Putamen (tissue), 1 donor: Measurements from ENCODE around the gene NAA38.
"Not testable (repeated sequence)": the region's sequence is repeated elsewhere in the genome, so short reads cannot be mapped to it uniquely, and the experiment has no call there.

Experiments
- DNase-seq: peaks from one replicate; pipeline ENCODE4 v3.0.0-alpha.2; 2016; ENCODE audit warnings: low spot score

The NAA38 gene

GRCh38 chr17:7824021-7824924 is 33.1 kb downstream of the NAA38 start:
- DNase-seq: no peak

GRCh38 chr17:7823581-7824001 is 33.8 kb downstream of the NAA38 start:
- DNase-seq: no peak

GRCh38 chr17:7822126-7822525 is 35.2 kb downstream of the NAA38 start:
- DNase-seq: no peak

GRCh38 chr17:7820231-7820630 is 37.1 kb downstream of the NAA38 start:
- DNase-seq: no peak

GRCh38 chr17:7818746-7819645 is 38.4 kb downstream of the NAA38 start:
- no peak for DNase-seq

GRCh38 chr17:7818026-7818425 is 39.3 kb downstream of the NAA38 start:
- no peak for DNase-seq

GRCh38 chr17:7817643-7817964 is 39.8 kb downstream of the NAA38 start:
- DNase-seq: no peak

- DNase-seq: no peak
Measured at GRCh38 chr17:7816926-7817642, 40.3 kb downstream of the NAA38 start.

- no peak for DNase-seq
Measured at GRCh38 chr17:7814969-7815368, 42.4 kb downstream of the NAA38 start.

GRCh38 chr17:7811251-7811650 is 46.1 kb downstream of the NAA38 start:
- no peak for DNase-seq

GRCh38 chr17:7809791-7810343 is 47.5 kb downstream of the NAA38 start:
- not testable (repeated sequence) for DNase-seq

GRCh38 chr17:7809086-7809790 is 48.1 kb downstream of the NAA38 start:
- DNase-seq: no peak

- DNase-seq: no peak
Measured at GRCh38 chr17:7807206-7807605, 50.2 kb downstream of the NAA38 start.
